ENCODE results near the gene DBX1.

GRCh38 chr11:20172721-20173447 is 12.6 kb upstream of the DBX1 start:
- TF ChIP-seq, protein P1, sequence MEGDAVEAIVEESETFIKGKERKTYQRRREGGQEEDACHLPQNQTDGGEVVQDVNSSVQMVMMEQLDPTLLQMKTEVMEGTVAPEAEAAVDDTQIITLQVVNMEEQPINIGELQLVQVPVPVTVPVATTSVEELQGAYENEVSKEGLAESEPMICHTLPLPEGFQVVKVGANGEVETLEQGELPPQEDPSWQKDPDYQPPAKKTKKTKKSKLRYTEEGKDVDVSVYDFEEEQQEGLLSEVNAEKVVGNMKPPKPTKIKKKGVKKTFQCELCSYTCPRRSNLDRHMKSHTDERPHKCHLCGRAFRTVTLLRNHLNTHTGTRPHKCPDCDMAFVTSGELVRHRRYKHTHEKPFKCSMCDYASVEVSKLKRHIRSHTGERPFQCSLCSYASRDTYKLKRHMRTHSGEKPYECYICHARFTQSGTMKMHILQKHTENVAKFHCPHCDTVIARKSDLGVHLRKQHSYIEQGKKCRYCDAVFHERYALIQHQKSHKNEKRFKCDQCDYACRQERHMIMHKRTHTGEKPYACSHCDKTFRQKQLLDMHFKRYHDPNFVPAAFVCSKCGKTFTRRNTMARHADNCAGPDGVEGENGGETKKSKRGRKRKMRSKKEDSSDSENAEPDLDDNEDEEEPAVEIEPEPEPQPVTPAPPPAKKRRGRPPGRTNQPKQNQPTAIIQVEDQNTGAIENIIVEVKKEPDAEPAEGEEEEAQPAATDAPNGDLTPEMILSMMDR (IDR thresholded peaks at IDR 0.05 in 8 of 11, conservative IDR thresholded peaks at IDR 0.05 in 3 of 11): no peak
- TF ChIP-seq POLR2A (IDR thresholded peaks at IDR 0.05): no peak
- TF ChIP-seq POLR2AphosphoS5 (IDR thresholded peaks at IDR 0.05): no peak

All from spleen (tissue), 7 donors.